ENCODE data around the gene NUP93.
"Not testable (repeated sequence)": the region's sequence is repeated elsewhere in the genome, so short reads cannot be mapped to it uniquely, and the experiment has no call there.

Gene NUP93

GRCh38 chr16:56776562-56776961 lies 46.6 kb downstream of the NUP93 start:
- DNase-seq (ENCODE audit: low read depth, low spot score) = no peak

DNA sequence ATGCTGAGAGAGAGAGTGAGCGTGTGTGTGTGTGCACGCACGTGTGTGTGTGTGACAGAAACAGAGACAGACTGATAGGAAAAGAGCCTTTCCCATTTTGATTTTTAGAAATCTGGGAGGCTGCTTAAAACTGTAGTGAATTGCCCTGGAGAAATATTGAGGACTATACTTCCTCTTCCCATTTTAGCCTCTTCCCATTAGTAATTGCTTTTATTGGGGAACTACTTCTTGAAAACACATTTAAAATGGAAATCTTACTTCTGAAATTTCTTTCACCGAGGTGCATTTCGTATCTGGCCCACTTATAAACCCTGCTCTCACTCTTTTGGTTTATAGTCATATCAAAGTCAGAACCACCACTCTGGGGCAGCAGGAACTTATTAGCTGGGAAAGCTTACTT lies 47.1 kb downstream of the NUP93 start:
- no peak for DNase-seq (ENCODE audit: low read depth, low spot score)

GRCh38 chr16:56777482-56777881 lies 47.6 kb downstream of the NUP93 start:
- no peak for DNase-seq (ENCODE audit: low read depth, low spot score)

DNA sequence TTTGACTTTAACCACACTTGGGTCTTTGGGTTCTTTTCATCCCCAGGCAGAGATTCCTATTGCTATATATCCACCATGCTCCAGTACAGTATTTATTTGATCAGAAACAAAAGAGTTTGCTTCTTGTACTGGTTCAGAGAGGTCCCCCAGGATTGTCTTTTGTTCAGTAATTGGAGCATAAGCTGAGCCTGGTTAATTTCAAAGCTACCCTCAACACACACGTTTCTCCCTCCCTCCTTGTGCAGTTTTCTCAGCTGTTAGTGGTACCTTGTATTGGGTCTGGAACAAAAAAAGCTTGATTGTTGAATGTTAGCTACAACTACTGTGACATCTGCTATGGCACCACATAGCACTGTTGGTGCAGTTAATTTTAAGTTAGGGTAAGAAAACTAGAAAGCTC lies 50.0 kb downstream of the NUP93 start:
- no peak for DNase-seq (ENCODE audit: low read depth, low spot score)

GRCh38 chr16:56780646-56781045 lies 50.7 kb downstream of the NUP93 start:
- DNase-seq (ENCODE audit: low read depth, low spot score) = no peak

- no peak for DNase-seq (ENCODE audit: low read depth, low spot score)
Measured at GRCh38 chr16:56781528-56781961, 51.6 kb downstream of the NUP93 start.

GRCh38 chr16:56783344-56783743 lies 53.4 kb downstream of the NUP93 start:
- DNase-seq (ENCODE audit: low read depth, low spot score) = no peak

- no peak for DNase-seq (ENCODE audit: low read depth, low spot score)
Measured at GRCh38 chr16:56785317-56785716, 55.4 kb downstream of the NUP93 start.

- DNase-seq (ENCODE audit: low read depth, low spot score) = no peak
Measured at GRCh38 chr16:56787167-56787566, 57.2 kb downstream of the NUP93 start.

GRCh38 chr16:56788435-56788834 lies 58.5 kb downstream of the NUP93 start:
- no peak for DNase-seq (ENCODE audit: low read depth, low spot score)

DNA sequence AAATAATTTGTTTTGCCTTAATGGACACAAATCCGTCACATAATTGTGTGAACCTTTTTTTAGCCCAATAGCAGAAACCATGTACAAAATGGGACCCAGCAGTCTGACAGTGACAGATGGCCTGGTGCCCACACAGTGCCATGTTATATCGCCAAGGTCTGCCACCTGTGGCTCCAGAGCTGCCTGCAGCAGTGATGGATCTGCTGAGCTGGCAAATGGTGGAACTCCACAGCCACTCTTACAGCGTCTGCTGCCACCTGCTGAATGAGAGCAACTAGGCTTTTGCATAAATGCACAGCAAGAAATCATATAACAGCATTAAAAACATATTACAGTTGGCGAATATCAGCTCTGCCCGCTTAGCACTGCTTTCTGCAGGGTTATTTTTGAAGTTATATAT lies 59.4 kb downstream of the NUP93 start:
- DNase-seq (ENCODE audit: low read depth, low spot score) = no peak

GRCh38 chr16:56792967-56793366 lies 63.0 kb downstream of the NUP93 start:
- no peak for DNase-seq (ENCODE audit: low read depth, low spot score)

- DNase-seq (ENCODE audit: low read depth, low spot score) = no peak
Measured at GRCh38 chr16:56793492-56793891, 63.6 kb downstream of the NUP93 start.

- DNase-seq (ENCODE audit: low read depth, low spot score) = no peak
Measured at GRCh38 chr16:56795011-56795410, 65.1 kb downstream of the NUP93 start.

DNA sequence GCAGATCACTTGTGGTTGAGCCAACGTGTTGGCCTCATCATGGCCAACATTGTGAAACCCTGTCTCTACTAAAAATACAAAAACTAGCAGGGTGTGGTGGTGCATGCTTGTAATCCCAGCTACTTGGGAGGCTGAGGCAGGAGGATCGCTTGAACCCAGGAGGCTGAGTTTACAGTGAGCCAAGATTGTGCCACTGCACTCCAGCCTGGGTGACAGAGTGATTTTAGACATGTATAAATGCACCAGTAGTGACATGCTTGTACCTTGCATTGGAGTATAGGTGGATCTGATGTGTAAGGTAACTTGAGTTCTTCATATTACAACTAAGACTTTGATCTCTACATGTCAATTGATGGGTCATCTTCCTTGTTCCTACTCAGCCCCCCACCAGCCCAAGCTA lies 67.1 kb downstream of the NUP93 start:
- not testable (repeated sequence) for DNase-seq (ENCODE audit: low read depth, low spot score)

- no peak for DNase-seq (ENCODE audit: low read depth, low spot score)
Measured at GRCh38 chr16:56797861-56798260, 67.9 kb downstream of the NUP93 start.

DNA sequence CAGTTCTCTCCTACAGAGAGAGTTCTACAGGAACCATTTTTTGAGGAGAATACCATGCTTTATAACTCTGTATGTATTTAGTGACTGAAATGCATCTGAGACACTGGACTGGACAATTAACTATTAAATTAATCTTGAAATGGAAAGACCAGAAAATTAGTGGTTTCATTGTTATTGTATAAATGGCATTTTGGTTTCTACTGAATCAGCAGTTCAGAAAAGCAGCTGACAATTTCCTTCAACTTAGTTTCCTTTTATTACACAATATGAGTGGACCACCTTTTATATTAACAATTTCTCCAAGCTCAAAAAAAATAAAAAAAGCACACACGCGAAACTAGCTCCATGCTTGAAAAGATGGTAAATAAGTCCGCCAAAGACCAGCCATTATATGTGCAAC lies 69.0 kb downstream of the NUP93 start:
- DNase-seq (ENCODE audit: low read depth, low spot score) = no peak

- no peak for DNase-seq (ENCODE audit: low read depth, low spot score)
Measured at GRCh38 chr16:56800355-56800754, 70.4 kb downstream of the NUP93 start.

DNA sequence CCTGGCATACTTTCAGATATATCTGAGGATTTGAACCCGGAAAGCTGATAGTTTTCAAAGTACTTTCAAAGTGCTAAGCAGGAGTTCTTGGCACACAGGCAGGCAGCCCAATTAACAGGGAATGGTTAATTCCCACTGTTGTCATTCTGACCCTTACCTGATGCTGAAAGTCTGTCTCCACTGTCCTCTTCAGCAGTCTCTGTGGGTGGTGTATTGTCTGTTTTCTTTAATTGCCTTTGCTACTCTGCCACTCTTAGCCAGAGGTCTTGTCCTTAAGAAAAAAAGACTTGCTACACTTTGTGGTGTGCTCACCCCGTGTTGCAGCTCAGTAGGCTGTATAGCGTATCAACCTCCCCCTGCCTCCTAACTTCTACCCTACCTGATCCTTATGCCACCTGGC lies 71.8 kb downstream of the NUP93 start:
- no peak for DNase-seq (ENCODE audit: low read depth, low spot score)

DNA sequence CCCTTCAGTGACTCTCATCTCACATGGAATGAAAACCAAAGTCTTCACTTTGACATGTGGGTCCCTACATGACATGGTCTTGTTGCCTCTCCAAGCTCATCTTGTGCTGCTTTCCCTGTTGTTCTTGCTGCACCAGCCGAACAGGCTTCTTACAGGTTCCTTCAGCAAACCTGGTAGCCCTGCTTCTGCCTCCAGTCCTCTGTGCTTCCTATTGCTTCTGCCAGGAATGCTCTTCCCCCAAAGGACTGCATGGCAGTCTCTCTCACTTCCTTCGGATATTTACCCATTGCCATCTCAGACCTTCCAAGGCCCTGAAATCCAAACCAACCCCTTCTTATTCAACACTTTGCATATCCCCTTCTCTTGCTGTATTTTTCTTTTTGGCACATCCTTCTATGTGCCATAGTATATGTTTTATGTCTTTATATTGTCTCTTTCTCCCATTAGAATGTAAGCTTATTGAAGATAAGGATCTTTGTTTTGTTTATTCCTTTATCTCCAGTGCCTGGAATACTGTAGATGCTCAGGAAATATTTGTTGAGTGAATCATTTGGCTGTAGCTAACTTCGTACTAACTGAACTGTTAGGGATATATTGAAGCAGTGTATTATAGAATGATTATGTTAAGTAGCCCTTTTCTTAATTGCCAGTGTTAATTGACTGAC lies 77.2 kb downstream of the NUP93 start:
- no peak for DNase-seq (ENCODE audit: low read depth, low spot score)

DNA sequence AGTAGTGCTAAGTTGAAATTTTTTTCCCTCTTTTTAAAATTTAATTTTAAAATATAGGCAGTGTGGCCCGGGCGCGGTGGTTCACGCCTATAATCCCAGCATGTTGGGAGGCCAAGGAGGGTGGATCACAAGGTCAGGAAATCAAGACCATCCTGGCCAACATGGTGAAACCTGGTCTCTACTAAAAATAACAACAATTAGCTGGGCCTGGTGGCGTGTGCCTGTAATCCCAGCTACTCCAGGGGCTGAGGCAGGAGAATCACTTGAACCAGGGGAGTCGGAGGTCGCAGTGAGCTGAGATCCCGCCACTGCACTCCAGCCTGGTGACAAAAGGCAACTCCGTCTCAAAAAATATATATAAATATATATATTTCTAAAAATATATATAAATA lies 77.7 kb downstream of the NUP93 start:
- not testable (repeated sequence) for DNase-seq (ENCODE audit: low read depth, low spot score)

GRCh38 chr16:56810954-56811353 lies 81.0 kb downstream of the NUP93 start:
- no peak for DNase-seq (ENCODE audit: low read depth, low spot score)

DNA sequence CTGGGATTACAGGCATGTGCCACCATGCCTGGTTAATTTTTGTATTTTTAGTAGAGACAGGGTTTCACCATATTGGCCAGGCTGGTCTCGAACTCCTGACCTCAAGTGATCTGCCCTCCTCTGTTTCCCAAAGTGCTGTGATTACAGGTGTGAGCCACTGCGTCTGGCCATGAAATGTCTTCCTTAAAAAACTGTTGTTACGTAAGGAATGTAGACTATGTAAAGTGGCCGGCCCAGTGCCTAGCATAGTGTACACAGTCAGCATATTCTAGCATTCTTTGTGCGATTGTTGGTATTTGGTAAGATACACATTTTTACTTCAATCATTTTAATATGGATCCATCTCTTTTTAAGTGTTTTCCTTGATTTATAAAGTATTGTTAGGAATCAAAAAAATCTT lies 81.7 kb downstream of the NUP93 start:
- not testable (repeated sequence) for DNase-seq (ENCODE audit: low read depth, low spot score)

DNA sequence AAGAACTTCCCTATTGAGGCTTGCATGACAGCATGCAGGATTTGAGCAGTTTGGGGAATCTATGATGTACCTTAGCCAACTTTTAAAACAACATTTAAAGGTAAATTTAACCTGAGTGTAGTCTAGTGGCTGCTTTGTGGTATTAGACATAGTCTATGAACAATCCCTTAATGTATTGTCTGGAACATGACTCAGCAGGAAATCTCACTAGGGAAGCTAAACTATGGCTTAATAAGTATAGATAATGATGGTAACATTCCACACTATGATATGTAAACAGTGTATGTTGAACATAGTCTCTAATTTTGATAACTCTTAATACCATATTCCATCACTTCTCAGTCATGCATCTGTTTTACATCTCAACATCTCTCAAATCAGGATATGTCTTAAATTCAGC lies 83.0 kb downstream of the NUP93 start:
- DNase-seq (ENCODE audit: low read depth, low spot score) = no peak

Measured in smooth muscle cell of the brain vasculature (primary cell).